ENCODE data around the gene PPIL1. TPM values are rescaled to one million over a fixed set of nuclear protein-coding genes. Genes with fewer than 3 reads are reported as not detected.

PPIL1 gene
- total and polyA plus RNA-seq, 2 of the 4 experiments (the other 2 are of a cell fraction), result 28.4 to 58.4 TPM

DNA sequence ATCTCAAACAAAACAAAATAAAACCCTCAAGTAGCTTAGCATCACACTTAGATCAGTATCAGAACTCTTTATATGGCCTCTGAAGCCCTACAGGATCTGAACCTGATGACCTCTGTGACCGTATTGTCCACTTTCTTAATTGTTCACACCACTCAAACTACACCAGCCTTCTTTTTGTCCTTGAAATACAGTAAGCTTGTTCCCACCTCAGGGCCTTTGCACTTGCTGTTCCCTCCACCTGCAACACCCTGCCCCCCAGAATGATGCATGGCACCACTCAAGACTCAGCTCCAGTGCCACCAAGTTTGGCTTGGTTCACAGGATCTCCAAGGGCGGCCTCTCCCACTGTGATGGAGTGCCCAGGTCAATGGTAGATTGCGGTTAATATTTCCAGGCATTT lies 61.1 kb downstream of the PPIL1 start:
- 33% methylated on average over 2 of the region's 3 CpGs; no CpG with 5 or more reads in 1 of the 2 experiments for WGBS, 2 experiments (ENCODE audit: extremely low coverage in 2 of 2, insufficient read length in 1 of 2)
- no peak overlapping the region for H3K4me2 ChIP-seq (ENCODE audit: low read depth, low read length)
- TF ChIP-seq POLR2A (IDR thresholded peaks at IDR 0.05; ENCODE audit: low read depth, low read length), result no peak
- TF ChIP-seq NFE2L2 (IDR thresholded peaks at IDR 0.05; ENCODE audit: low read depth, low read length), result no peak
- no peak for TF ChIP-seq CEBPB (IDR thresholded peaks at IDR 0.05; ENCODE audit: low read depth, low read length)
- no peak for TF ChIP-seq MAZ (IDR thresholded peaks at IDR 0.05; ENCODE audit: borderline replicate concordance, low read depth, low read length)
- TF ChIP-seq RCOR1 (IDR thresholded peaks at IDR 0.05; ENCODE audit: insufficient replicate concordance, low read length), result no peak
- no peak for TF ChIP-seq FOS (IDR thresholded peaks at IDR 0.05; ENCODE audit: low read depth, low read length)
- TF ChIP-seq BHLHE40 (IDR thresholded peaks at IDR 0.05; ENCODE audit: low read depth, low read length), result no peak
- no peak for TF ChIP-seq RAD21 (IDR thresholded peaks at IDR 0.05; ENCODE audit: low read length)
- TF ChIP-seq, protein P1, sequence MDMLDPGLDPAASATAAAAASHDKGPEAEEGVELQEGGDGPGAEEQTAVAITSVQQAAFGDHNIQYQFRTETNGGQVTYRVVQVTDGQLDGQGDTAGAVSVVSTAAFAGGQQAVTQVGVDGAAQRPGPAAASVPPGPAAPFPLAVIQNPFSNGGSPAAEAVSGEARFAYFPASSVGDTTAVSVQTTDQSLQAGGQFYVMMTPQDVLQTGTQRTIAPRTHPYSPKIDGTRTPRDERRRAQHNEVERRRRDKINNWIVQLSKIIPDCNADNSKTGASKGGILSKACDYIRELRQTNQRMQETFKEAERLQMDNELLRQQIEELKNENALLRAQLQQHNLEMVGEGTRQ (IDR thresholded peaks at IDR 0.05; ENCODE audit: low read depth, low read length), result no peak
- TF ChIP-seq RFX5 (IDR thresholded peaks at IDR 0.05; ENCODE audit: low read depth, low read length), result no peak
- TF ChIP-seq SMC3 (IDR thresholded peaks at IDR 0.05; ENCODE audit: low read depth, low read length), result no peak
- TF ChIP-seq, protein P2, sequence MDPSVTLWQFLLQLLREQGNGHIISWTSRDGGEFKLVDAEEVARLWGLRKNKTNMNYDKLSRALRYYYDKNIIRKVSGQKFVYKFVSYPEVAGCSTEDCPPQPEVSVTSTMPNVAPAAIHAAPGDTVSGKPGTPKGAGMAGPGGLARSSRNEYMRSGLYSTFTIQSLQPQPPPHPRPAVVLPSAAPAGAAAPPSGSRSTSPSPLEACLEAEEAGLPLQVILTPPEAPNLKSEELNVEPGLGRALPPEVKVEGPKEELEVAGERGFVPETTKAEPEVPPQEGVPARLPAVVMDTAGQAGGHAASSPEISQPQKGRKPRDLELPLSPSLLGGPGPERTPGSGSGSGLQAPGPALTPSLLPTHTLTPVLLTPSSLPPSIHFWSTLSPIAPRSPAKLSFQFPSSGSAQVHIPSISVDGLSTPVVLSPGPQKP (IDR thresholded peaks at IDR 0.05; ENCODE audit: borderline replicate concordance, low read depth, low read length), result no peak
- TF ChIP-seq CHD1 (IDR thresholded peaks at IDR 0.05; ENCODE audit: low read depth, low read length), result no peak
- TF ChIP-seq, protein P3, sequence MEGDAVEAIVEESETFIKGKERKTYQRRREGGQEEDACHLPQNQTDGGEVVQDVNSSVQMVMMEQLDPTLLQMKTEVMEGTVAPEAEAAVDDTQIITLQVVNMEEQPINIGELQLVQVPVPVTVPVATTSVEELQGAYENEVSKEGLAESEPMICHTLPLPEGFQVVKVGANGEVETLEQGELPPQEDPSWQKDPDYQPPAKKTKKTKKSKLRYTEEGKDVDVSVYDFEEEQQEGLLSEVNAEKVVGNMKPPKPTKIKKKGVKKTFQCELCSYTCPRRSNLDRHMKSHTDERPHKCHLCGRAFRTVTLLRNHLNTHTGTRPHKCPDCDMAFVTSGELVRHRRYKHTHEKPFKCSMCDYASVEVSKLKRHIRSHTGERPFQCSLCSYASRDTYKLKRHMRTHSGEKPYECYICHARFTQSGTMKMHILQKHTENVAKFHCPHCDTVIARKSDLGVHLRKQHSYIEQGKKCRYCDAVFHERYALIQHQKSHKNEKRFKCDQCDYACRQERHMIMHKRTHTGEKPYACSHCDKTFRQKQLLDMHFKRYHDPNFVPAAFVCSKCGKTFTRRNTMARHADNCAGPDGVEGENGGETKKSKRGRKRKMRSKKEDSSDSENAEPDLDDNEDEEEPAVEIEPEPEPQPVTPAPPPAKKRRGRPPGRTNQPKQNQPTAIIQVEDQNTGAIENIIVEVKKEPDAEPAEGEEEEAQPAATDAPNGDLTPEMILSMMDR (conservative IDR thresholded peaks at IDR 0.05; ENCODE audit: low read depth, low read length), result no peak
- H3K9me1 ChIP-seq (ENCODE audit: insufficient read depth, low read length), result no peaks in the 10 kb centered on the region; the same call in 1 of the 2 replicates
- H2BK5ac ChIP-seq (ENCODE audit: low read depth, low read length, poor library complexity, severe bottlenecking), result no peak overlapping the region
- H2BK20ac ChIP-seq (ENCODE audit: low read depth, low read length), result no peak overlapping the region
- dilution Hi-C loops (cut with HindIII; ENCODE audit: low sequenced_read_pairs, unreplicated experiment) (no loop called here), intact Hi-C loops (cut with micrococcal nuclease) (no loop called here), in situ Hi-C loops (cut with MboI; ENCODE audit: low sequenced_read_pairs) (no loop called here)
- no peak overlapping the region for H4K91ac ChIP-seq (ENCODE audit: insufficient read depth, low read depth, low read length)
- peaks cover 34% of the 10 kb centered on the region for H3K27me3 ChIP-seq (ENCODE audit: control insufficient read depth, insufficient read depth, low read length)
- ATAC-seq (ENCODE audit: low read depth) (no peak), DNase-seq (no peak)
- BruUV-seq (replicated peaks), result no TSS peak
- no peak overlapping the region for H3K4ac ChIP-seq (ENCODE audit: low read depth, low read length)
- no peak overlapping the region for H2BK120ac ChIP-seq (ENCODE audit: low read depth, low read length)
- no peak overlapping the region for H2AFZ ChIP-seq (replicated peaks; ENCODE audit: low read length, poor library complexity)
- no peak overlapping the region for H2BK15ac ChIP-seq (ENCODE audit: low read depth, low read length)
- no peaks in the 10 kb centered on the region for H3K79me1 ChIP-seq (ENCODE audit: low read depth in 1 of 2, low read length in 2 of 2)
- no peaks in the 10 kb centered on the region for H3K9me3 ChIP-seq (ENCODE audit: control insufficient read depth, insufficient read depth, low read length)
- H3K4me3 ChIP-seq (ENCODE audit: insufficient read depth, low read depth, low read length), result no peak overlapping the region
- no peak overlapping the region for H3K18ac ChIP-seq (ENCODE audit: low read depth, low read length)
- ChIA-PET CTCF (no interaction called here), POLR2A (ENCODE audit: unreplicated experiment) (no interaction called here)
- H4K5ac ChIP-seq (ENCODE audit: low read depth, low read length), result no peak overlapping the region
- H3K56ac ChIP-seq (ENCODE audit: extremely low read depth, insufficient read depth, low read length), result no peak overlapping the region
- peaks cover 1% of the 10 kb centered on the region; the same call in 1 of the 2 replicates for H3K4me1 ChIP-seq (ENCODE audit: control insufficient read depth, insufficient read depth, low read length)
- no peak overlapping the region for H3K23ac ChIP-seq (ENCODE audit: low read depth, low read length)
- no peak overlapping the region for H3K9ac ChIP-seq (ENCODE audit: low read depth, low read length)
- no peaks in the 10 kb centered on the region for H3K36me3 ChIP-seq (ENCODE audit: control insufficient read depth, insufficient read depth, low read length)
- no peak overlapping the region for H4K8ac ChIP-seq (ENCODE audit: low read depth in 2 of 2, low read length in 2 of 2)
- H2AK5ac ChIP-seq (ENCODE audit: low read depth, low read length), result no peak overlapping the region
- H3K27ac ChIP-seq (ENCODE audit: insufficient read depth, low read length), result no peak overlapping the region
- H2AK9ac ChIP-seq (replicated peaks; ENCODE audit: low read depth, low read length, poor library complexity), result no peak overlapping the region
- H4K20me1 ChIP-seq (ENCODE audit: insufficient read depth, low read length), result no peaks in the 10 kb centered on the region
- H3K14ac ChIP-seq (replicated peaks; ENCODE audit: low read depth, low read length), result no peak overlapping the region

All from IMR-90 (cell line).